T1000 (cell line): ENCODE data around the gene KBTBD8.

Experiments
- DNase-seq: peaks from one replicate; lab custom pipeline; 2025; ENCODE audit warnings: mixed read lengths; lab: John Stamatoyannopoulos, UW

KBTBD8 gene, protein sequence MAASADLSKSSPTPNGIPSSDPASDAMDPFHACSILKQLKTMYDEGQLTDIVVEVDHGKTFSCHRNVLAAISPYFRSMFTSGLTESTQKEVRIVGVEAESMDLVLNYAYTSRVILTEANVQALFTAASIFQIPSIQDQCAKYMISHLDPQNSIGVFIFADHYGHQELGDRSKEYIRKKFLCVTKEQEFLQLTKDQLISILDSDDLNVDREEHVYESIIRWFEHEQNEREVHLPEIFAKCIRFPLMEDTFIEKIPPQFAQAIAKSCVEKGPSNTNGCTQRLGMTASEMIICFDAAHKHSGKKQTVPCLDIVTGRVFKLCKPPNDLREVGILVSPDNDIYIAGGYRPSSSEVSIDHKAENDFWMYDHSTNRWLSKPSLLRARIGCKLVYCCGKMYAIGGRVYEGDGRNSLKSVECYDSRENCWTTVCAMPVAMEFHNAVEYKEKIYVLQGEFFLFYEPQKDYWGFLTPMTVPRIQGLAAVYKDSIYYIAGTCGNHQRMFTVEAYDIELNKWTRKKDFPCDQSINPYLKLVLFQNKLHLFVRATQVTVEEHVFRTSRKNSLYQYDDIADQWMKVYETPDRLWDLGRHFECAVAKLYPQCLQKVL

DNA sequence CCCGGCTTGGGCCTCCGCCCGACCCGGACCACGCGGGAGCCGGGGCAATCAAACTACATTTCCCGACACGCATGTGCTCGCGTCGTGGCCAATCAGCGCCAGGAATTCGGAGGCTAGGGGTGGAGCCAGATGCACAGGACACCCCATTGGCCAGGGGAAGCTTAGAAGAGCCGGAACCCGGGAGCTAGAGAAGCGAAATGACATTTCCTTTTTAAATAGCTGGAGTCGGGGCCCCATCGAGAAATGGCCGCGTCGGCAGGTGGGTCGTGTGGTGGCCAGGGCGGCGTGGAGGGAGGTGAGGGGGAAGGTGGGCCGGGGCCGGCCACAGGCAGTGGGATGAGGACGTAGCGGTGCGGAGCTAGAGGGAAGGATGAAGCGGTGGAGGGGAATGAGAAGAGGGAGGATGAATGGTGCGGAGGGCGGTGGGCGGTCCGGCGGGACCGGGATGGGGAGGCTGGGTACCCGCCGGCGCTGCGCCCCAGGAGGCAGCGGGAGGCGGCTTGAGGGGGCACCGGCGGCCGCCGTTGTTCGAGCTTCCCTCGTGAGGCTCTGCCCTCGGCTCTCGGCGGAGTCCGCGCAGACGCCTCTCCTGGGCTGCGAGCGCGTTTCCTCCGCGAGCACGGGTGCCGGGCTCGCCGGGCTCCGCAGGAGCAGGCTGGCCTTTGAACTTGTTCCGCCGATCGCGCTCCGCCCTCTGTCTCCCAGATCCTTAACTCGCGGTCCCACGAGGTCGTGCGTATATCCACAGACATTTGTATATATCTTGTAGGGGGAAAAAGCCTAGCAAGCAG, at the start of gene KBTBD8:
KBTBD8 (plus strand) TSS at position 195 of the 791 bp plus-strand sequence; CDS start at position 244, 49 bp downstream.
- DNase-seq = peak; percentile 99

DNA sequence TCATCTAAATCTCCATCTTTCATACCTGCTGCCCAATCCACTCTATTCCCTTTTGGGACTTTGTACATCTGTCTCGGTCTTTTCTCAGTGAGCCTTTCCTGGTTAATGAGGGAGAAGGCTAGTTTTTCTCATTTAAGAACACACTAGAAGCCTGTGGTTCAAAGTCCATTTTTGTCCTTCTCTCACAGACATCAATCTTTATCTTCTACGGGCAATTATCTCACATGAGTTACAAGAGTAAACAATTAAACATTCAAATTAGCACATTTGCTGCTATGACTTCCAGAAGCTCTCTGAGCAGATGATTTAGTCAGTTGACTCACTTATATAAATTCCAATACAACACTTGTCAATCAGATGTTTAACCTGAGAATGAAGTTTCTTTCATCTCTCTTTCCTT, 49.3 kb upstream of the KBTBD8 start:
- no peak for DNase-seq

DNA sequence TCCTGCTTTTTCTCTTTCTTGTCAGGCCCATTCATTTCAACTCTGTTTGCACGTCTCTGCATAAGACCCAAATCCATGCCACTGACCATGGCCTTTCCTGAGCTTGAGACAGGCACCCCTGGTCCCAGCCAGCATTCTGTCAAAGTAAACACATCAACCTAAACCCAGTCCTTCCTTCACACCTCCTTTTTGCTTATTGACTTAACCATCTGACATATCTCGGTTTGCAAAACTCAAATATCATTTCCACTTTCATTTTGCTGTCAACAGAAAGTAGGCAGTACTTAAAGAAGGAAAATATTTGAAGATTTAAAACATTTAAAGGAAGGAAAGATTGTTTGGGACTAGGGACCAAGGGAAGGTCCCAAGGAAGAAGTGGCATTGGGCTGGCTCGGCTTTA, 48.2 kb upstream of the KBTBD8 start:
- DNase-seq = no peak

DNA sequence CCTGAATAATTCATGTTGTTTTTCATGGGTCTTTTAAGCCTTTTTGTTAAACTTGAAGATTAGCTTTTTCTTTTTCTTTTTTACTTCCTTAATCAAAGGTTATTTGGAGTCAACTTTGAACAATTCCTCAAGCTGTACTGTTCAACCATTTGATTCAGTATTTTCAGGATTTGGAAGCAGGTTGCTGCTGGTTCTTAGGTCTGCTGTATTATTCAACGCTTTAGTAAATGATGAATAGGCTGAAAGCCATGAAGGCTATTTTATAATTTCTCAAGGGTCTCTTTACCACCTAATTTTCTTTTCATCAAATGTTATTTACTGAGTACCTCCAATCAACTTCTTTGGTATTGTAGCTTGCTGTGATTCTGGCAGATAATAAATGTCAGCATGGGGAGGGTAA, 45.8 kb upstream of the KBTBD8 start:
- DNase-seq = no peak

DNA sequence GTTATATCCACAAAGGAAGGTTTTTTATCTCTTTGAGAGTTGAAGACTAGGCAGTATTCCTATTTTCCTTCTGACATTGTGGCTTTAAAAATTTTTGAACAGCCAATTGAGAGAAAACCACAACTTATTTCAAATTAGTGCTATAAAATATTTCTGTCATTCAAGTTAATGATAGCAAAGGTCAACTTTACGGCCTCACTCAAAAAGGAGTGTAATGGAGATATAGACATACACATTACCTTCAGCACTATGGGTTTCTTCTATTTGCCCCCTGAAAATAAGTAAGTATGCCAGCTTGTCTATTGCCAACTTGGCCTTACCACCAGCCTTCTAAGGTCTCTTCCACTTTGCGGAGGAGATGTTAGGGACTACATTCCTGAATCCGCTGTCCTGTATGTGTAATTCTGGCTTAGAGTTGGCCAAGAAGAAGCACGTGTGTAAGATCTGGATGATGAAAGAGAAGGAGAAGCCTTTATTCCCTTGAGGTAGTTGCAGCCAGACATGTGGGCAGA, 44.1 kb upstream of the KBTBD8 start:
- no peak for DNase-seq

DNA sequence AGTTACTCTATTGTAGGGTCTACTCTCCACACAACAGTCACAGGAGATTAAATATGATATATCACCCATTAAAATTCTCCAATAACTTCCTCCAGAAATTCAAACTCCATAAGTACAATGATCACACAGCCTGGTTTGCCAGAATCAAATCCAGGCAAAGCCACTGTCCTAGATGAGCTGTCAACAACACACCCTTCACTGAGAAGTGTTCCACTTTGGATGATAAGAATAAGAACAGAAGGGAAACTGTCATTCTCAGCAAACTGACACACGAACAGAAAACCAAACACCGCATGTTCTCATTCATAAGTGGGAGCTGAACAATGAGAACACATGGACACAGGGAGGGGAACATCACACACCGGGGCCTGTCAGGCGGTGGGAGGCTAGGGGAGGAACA, 41.4 kb upstream of the KBTBD8 start:
- DNase-seq = no peak

DNA sequence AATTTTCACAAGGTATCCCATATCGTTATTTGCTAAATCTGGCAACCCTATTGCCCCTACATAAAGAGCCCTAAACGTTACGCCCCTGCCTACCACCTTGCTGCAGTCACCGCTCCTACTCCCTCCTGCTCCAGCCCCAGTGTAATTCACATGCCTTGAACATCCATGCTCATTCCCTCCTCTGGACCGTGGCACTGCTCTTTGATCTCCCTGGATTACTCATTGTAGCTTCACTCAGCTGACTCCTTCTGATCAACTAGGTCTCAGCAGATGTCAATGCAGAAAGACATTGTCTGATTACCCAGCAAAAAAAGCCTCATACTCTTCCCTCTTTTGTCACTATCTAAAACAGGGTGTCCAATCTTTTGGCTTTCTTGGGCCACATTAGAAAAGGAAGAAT, 40.7 kb upstream of the KBTBD8 start:
- DNase-seq = no peak

DNA sequence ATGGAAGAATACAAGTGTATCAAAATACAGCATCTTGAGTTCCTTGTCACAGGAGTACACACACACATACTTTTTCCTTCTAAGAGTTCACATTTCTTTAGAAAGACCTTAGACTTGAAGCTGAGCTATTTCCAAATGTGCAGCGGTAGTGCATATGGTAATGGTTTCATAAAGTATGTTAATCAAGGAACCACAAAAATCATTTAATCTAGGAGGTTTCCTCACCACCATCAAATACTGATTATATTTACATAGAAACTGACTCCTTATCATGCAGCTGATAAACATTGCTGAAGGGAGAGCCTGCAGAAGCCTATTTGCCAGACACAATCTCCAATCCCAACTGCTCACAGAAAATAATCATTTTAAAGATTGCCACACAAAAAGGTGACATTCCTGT, 40.0 kb upstream of the KBTBD8 start:
- DNase-seq = no peak

DNA sequence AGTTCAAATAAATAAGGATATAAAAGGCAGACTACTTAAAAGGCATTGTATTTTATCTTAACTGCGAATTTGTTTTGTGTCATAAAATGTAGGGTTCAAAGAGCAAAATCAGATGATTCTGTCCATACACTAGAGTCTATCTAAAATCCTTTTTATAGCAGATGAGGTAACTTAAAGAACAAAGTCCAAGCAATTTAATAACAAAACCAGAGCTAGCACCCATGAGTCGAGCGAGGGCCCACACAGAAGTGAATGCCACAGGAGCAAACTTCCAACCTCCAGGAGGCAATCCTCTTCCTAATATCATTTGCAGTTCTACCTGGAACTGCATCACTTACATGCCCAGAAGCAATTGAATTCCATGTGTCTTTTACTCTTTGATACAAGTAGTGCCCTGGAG, 35.4 kb upstream of the KBTBD8 start:
- DNase-seq = no peak

DNA sequence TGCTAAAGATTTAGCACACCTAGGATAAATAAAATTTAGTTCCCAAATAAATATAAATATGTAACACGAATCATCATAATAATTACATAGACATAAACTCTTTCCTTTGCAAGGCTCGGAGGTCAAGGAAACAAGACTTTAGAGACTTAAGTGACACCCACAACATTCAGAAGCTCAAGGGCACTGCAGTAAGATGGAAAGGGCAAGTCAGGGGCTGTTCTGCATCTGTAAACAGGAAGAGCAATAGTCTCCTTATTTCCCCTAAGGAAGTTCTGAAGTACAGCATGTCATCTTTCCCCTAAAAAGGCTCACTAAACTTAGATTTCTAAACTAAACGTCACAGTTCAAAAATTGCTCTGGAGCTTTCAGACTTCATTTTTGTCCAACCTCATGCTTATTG, 26.9 kb upstream of the KBTBD8 start:
- DNase-seq = no peak

DNA sequence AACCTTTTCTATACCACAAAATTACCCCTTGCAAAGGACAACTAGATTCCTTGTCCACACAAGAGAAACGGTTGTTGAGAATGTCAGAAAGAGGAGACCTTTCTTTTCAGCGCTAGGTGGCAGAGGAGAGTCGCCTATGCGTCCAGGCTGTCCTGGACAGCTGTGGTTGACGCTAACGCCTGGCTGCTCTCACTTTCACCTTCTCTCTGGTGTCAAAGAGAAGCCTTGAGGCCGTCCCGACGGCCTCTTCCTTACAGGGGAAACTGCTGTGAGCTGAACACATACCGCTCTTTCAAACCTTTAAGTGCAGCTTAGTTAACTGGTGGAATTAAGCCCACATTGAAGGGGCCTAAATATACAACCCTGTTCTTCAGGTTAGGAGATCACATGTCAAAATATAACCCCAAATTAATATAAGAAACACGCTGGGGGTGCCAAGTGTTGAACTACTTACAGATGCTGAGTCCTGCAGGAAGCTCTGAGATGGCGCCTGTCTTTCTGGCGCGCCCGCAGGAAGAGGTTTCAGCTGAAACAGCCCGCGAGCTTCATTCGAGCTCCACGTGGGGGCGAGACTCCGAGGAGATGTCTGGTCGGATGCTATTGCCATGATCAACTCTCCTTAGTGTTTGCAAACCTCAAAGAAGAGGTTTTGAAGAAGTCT, 26.1 kb upstream of the KBTBD8 start:
- peak; percentile 39 for DNase-seq

DNA sequence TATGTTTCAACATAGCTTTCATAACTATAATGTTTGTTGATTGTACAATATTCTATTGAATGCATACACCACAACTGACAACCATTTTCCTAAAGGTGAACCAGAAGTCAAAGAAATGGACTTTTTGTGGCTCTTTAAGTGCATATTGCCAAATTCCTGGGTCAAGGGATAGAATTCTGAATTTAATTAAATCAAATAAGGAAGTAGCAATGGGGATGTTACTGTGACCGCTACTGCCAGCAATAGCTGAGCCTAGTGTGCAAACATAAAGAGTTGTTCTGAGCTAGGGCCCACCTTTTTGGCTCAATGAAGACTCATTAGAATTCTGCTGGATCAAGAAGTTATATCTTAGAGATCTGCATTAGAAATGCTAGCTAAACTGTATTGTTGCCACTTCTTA, 17.3 kb upstream of the KBTBD8 start:
- no peak for DNase-seq

DNA sequence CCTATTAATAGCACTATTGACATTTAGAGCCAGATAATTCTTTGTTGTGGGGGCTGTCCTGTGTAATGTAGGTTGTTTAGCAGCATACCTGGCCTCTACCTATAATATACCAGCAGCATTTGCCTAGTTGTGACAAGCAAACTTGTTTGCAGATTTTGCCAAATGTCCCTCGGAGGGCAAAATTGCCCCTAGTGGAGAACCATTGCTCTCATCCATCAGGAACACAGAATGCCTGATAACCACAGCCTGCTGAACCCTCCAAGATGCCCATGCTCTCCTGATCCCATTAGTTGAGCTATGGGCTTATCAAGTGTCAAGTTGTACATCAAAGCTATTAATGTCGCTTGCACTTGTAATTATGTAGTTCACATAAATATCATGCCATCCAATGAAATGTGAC, 15.0 kb upstream of the KBTBD8 start:
- no peak for DNase-seq

DNA sequence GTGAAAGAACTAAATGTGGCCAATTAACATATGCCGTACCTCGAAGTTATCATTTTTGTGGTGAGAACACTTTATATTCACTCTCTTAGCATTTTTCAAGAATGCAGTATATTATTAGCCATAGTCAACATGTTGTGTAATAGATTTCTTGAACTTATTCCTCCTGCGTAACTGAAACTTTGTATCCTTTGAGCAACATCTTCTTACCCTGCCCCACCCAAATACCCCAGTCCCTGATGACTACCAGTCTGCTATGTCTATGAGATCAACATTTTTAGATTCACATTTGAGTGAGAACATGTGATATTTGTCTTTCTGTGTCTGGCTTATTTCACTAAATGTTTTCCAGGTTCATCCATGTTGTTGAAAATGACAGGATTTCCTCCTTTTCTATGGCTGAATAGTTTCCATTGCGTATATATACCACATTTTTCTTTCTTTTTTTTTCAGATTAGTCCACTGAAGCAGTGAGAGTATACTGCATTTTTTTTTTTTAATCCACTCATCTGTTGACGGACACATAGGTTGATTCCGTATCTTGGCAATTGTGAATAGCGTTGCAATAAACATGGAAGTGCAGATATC, 12.7 kb upstream of the KBTBD8 start:
- no peak for DNase-seq

DNA sequence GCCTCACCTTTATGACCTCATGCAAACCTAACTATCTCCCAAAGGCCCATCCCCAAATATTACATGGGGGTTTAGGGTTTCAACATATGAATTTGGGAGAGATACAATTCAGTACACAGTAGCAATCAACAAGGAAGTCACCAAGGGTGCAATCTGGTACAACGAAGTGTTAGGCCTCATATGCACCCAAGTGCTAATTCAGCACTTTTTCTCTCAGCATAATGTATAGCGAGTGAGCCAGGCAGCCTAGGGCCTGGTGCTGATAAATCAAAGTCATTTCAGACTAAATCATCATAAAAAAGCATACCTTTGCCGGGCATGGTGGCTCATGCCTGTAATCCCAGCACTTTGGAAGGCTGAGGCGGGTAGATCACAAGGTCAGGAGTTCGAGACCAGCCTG, 11.7 kb upstream of the KBTBD8 start:
- no peak for DNase-seq

DNA sequence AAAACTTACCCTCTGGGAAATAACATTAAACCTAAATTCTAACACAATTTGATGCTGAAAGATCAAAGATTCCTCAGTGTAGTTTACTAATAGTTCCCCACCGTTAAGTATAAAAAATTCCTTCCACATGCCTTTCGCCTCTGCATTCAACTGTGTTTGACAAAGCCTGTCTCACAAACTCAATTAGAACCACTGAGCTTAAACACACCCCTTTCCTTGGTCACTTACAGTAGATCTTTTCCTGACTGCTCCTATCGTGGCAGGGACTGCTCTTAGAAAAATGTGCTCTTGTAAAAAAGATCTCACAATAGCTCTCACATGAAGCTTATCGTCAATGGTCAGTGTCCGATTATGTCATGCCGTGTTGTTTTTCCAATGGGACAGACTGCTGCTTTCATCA, 8.9 kb upstream of the KBTBD8 start:
- DNase-seq = no peak

DNA sequence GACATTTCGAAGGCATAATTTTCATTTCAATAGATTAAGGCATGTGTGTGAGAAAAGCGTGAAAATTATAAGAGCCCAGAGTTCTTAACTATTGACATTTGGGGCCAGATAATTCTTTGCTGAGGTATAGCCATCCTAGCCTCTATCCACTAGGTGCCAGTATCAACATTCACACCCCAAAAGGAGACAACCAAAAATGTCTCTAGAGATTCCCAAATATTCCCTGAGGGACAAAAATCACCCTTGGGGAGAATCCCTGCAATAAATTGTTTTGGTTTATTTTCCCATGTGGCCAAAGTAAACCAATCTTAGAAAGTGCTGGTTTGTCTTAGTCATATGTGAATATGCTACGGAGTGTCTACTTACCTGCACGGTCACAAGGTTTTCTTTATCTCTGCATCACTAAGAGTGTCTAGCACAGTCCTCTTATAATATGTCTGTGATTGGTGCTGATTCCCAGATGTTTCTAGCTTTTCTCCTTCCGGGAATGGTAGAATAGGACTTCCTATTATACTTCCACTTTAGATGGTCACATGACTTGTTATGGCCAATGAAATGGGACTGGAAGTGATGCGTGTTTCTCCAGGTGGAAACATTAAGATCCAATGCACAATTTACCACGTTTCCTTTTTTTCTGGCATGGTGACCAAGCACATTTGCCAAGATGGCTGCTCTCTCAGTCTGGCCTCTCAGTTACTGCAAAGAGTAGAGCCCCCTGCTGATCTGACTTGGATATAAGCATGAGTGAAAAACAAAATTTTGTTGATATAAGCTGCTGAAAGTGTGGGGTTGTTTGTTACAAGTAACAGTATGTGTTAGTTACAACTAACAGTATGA, 8.0 kb upstream of the KBTBD8 start:
- no peak for DNase-seq

DNA sequence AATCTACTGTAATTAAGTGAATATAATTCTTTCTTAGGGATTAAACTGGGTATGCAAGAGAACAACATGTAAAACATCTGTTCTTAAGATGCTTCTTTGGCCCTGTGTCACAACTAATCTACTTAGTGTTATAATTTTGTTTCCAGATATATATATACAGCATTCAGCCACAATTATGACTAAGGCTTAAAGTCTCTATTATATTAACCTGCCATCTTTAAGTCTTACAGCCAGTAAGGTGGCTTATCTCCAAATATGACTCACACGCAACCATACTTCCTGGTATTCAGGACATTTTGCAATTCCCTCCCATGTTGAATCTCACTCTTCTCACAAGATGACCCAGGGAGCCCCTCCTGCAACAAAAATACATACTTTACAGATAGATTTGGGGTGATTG, 6.6 kb upstream of the KBTBD8 start:
- no peak for DNase-seq

DNA sequence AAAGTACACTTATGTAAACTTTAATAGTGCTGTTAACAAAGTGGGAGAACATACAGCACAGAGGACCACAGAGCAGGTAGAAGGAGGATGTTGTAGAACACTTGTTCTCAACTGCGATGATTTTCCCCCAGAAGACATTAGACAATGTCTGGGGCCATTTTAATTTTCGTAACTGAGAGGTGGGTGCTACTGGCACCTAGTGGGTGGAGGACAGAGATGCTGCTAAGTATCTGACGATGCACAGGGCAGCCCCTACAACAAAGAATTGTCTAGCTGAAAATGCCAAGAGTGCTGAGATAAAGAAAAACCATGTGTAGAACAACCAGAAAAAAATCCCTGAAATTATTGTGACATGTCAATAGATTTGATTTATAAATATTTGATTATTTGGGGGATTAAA, 5.0 kb upstream of the KBTBD8 start:
- no peak for DNase-seq

DNA sequence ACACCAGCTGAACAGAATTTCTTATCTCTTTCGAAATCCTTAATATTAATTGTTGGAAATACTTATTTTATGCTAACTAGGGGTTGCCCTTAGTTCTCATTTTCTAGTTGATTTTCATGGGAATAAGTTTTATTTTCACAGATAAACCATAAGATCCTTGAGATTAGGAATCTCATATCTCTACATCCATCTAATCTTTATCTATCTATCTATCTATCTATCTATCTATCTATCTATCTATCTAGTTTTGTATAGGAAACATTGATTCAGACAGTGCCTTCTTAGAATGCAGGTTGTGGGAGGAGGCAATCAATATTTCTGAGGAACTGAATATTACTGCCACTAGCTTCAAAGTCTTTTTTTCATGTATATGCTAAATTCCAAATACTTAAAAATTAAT, 3.5 kb upstream of the KBTBD8 start:
- no peak for DNase-seq

DNA sequence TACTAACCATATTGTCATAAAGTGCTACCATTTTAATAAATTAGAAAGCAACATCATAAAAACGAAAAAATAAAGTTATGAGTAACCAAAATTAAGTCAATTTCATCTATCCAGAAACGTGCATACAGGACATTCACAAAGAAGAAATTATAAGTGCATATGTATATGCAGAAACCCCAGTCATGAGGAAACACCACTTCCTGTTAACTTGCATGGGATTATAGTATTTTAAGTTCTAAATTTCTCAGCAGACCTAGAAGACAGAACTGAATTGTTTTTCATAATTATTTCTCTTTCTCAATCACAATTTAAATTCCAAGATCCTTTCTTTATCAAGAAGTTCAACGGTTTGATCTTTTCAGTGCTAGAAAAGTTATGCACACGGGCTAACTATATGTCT, 1.4 kb upstream of the KBTBD8 start:
- DNase-seq = no peak
